Tongue (tissue), 2 donors: ENCODE data around the gene TRIL. TPM values are rescaled to one million over a fixed set of nuclear protein-coding genes. Genes with fewer than 3 reads are reported as not detected.

ENCODE experiments used
- DNase-seq: peaks from one replicate; pipeline ENCODE4 v3.0.0-alpha.2; 2015
- total RNA-seq: library from RNA; depleted of rRNA; stranded (reverse); fragments of >200 nt; gene quantifications from one replicate; pipeline ENCODE4 v1.2.3, GENCODE V29; 2014

TRIL gene, protein sequence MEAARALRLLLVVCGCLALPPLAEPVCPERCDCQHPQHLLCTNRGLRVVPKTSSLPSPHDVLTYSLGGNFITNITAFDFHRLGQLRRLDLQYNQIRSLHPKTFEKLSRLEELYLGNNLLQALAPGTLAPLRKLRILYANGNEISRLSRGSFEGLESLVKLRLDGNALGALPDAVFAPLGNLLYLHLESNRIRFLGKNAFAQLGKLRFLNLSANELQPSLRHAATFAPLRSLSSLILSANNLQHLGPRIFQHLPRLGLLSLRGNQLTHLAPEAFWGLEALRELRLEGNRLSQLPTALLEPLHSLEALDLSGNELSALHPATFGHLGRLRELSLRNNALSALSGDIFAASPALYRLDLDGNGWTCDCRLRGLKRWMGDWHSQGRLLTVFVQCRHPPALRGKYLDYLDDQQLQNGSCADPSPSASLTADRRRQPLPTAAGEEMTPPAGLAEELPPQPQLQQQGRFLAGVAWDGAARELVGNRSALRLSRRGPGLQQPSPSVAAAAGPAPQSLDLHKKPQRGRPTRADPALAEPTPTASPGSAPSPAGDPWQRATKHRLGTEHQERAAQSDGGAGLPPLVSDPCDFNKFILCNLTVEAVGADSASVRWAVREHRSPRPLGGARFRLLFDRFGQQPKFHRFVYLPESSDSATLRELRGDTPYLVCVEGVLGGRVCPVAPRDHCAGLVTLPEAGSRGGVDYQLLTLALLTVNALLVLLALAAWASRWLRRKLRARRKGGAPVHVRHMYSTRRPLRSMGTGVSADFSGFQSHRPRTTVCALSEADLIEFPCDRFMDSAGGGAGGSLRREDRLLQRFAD
- total RNA-seq, result 23.9 TPM

DNA sequence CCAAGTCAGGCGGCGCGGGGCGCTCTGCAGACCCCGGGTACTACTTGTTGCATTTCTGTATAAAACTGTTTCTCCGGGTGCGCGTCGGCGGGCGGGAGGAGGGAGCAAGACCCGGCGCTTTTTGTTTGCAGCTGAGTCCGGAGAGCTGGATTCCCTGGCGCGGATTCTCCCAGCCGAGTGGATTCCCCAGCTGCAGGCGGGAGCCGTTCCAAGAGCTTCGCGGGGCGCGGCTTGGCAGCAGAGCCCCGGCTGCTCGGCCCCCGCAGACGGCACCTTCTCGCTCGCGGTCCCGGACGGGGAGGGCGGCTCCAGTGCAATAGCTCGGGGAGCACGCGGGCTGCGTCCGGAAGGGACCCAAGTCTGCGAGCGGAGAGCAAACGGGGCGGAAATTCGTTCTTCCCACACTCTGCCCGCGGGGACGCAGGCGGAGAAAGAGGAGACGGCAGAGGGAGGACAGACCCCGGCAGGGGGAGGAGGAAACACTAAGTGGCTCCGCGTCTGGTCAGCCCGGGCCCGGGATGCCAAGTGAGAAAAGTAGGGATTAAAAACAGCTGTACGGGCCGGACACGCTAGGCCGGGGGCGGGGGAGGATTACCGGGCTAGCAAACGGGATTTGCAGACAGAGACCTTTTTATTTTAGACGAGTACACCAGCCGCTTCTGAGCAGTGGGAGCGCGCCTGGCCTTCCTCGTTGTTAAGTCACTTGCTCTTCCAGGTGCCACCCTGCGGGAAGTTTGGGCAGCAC is at the start of gene TRIL:
TSS of gene TRIL (minus strand) at position 96 of the 745 bp plus-strand sequence. CDS start 284 bp downstream, outside the sequence.
- DNase-seq, result peak; percentile 95

DNA sequence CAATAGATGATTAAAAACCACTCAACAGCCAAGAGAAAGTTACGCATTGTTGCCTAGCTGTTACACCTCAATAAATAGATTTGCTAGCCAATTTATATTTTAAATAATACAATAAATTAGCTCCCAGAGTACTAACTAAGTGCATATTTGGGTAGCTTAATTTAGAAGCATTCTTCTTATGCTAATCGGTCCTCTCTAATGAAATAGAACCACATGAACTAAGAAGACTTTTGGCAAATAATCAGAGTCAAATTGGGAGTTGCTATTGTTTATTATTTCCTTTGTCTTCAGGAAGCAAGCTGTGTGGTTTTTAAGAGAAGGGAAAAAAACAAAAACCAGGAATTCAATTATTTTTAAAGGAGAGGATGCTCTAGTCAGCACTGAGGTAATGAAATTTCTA is 49.0 kb upstream of the TRIL start:
- no peak for DNase-seq

DNA sequence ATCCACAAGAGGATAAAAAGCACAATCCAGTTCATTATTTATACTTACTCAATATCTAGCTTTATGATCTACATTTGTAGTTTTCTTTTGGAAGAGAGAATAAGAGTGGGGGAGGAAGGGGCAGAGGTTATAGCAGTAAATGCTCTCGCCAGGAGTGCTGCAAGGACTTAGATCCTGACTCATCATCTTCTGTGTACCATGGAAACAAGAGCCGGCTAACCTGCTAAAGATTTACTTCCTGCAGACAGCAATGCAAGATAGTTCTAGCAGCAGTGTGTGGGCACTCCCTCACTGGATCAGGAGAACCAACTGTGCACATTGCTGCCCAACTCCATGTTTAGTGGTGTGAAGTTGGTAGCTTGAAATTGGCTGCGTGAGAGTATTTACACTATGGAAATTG is 47.7 kb upstream of the TRIL start:
- no peak for DNase-seq

DNA sequence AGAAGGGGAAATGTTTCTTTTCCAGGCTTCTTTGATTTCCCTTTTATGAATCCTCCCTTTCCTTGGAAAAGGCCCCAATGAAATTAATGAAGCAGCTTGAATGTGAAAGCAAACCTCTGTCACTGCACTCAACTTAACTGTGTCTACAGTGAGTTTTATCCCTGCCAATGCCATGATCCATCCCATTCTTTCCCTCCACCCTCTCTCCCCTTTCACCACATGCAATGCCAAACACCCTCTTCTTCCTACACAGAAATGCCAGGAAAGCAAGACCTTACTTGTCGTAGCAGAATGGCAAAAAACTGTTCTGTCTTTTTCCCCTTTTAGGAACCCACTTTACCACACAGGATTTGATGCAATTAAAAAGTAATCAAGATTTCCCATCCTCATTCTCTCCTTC is 47.3 kb upstream of the TRIL start:
- DNase-seq, result no peak

DNA sequence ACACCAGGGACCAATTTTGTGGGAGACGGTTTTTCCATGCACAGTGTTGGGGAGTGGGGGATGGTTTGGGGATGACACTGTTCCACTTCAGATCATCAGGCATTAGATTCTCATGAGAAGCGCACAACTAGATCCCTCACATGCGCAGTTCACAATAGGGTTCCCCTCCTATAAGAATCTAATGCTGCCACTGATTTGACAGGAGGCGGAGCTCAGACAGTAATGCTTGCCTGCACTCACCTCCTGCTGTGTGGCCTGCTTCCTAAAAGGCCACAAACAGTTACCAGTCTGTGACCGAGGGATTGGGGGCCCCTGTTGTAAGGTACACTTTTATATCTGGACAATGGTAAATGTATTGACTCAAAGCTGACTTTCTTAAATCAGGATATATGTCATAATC is 45.6 kb upstream of the TRIL start:
- no peak for DNase-seq

- DNase-seq, result no peak
These were observed 42.6 kb upstream of the TRIL start for GRCh38 chr7:29000717-29001076.

DNA sequence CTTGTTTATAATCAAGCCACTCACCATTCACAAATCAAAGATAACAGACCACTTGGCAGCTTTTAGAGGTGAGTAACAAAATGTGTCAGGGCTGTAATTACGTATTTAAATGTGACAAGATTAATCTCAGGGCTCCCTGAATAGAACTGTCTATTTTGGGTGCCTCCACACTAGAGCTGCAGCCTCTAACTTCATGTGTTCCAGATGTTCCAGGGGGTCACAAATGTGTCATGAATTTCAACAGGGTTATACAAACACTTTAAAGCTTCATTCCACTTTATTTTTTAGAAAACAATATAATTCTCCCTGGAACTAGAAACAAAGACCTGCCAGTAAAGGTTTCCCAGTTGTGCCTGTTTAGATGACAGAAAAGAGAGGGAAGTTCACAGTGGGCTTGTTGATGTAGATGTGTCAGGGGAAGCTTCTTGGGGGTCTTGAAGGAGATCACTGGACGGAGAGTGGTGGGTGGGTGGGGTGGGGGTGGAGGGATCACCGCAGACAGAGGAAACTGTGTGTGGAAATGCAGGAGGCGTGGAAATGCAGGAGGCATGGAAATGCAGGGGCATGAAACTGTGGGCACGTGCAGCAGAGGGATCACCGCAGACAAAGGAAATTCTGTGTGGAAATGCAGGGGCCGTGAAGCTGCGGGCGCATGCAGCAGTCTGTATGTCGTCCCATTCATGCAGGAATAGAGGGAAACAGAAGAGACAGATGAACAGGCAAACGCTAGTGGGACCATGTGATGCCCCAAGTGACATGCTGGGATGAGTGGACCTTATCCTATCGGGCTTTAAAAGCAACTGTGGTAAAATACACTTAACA is 42.0 kb upstream of the TRIL start:
- DNase-seq, result no peak

DNA sequence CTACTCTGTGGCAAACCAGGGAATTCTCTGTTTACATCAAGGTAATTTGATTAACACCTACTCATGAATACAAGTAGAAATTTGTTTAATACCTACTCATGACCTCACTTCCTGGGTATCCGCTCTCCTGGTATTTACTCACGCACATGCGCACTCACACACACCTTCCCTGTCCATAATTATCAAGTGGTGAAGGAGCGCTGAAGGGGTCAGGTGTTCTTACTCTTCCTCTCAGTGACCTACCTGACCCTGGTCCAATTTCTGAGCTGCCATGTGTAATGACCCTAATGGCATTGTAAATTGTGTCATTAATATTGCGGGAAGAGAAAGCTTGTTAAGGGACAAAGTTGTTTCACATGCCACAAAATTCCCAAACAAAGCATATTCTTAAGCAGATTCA is 41.3 kb upstream of the TRIL start:
- no peak for DNase-seq

- no peak for DNase-seq
These were observed 40.0 kb upstream of the TRIL start for GRCh38 chr7:28998105-28998504.

DNA sequence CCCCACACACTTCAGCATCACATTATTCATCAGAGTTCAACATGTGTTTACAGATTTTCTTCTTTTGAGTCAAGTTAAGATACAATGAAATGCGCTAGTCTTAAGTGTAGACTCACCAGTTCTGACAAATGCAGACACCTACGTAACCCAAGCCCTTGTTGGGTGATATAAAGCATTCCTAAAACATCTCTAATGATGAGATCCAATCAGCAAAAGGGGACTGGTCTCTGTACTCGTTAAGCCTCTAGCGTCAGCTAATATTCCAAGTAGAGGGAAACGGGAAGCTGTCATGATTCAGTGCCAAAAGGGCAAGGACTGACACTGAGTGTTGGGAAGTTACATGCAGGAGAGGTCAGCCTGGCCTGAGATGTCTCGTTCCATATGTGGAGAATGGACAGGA is 38.7 kb upstream of the TRIL start:
- DNase-seq, result no peak

DNA sequence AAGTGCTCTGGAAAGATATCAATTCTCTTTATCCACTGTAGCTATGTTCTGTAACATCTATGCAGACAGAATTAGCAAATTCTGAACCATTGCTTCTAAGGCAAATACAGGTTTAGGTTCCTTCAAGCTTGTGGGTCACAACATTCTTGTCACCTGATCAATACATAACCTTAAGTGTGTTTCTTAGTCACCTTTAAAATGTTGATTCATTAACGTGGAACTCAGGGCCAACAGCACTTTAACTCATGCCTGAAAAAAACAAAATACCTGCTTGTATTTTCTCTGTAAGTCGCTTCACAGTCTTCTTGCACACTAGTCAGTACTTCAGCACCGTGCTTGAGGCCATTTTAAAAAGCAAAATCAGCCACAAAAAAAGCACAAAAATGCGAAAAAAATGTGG is 35.2 kb upstream of the TRIL start:
- no peak for DNase-seq

GRCh38 chr7:28992798-28993197 is 34.7 kb upstream of the TRIL start:
- DNase-seq, result no peak

DNA sequence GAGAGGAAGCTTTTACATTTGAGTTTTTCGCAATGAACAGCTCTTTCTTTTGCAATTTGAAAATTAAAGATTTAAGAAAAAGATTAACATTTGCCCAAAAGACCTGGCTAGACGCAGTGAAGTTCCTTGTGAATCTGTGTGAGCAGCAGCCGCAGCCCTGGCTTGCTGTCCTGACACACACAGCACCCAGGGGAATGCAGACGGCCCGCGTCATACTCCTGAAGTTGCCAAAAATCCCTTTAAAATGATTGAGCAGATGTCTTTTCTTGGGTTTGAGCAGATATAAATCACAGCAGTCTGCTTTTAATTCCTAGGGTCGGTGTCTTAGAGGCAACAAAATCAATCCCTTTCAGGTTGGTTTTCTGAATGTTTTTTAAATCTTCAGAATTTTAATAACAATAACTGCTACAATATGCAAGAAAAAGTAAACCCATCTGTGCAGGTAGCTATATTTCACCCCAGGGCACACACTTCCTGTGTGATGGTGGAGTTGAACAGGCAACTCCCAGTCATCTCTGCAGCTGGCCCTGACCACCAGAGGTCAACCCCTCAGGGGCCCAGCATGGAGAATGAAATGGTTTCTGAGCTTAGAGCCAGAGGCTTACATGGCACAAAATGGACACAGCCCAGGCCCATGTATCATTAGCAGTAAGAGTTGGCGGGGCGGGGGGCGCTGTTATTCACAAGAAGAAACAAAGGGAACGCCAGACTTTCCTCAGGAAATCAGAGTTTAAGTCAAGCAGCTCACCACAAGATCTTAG is 32.2 kb upstream of the TRIL start:
- DNase-seq, result peak; percentile 83

DNA sequence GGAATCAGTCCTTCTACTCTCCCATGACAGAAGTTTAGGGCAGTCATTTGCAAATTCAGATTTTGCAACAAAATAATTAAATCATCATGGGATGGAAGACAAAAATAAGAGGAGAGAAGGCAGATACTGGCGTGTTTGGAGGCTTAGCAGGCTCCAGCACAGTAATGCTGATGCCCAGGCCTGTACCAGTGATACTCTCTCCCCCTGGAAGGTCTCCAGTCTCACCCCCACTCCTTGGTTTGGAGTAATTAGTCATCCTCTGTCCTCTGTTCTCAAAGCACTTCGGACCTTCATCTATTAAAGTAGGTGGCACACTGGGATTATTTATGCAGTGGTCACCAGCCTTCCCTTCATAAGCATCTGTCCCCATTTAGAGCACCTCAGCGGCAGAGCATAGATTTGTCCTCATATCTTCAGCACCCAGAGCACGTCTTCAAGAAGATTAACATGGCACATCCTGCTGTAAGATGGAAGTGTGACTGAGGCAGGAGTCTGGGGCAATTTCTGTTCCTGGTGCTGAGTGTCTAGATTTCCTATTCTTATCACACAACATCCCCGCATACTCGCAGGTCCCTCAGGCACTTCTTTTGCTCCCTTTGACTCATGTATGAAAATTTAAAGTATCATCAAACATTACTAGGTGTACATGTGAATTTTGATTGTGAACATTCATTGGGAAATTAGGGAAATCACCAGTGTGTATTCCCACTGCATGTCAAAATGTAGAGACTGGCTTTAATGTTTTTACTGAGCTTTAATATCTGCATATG is 31.3 kb upstream of the TRIL start:
- DNase-seq, result no peak

DNA sequence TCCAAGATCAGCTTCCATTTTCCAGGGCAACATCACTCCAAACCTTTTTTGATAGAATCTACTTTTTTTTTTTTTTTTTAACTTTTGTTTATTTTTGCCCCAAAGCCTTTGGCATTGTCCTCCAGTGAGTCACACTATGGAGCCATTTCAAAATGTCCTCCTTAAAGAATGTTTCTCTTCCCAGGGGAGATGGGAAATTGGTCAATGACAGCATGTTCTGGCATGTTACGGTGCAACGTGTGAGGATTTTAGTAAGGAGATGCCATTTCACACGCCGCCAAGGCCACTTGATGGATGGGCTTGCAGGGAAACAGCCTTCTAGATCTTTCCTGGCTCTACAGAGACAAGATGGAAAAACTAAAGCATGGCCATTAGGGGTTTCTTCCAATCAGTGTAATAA is 30.7 kb upstream of the TRIL start:
- DNase-seq, result no peak

- DNase-seq, result no peak
These were observed 30.0 kb upstream of the TRIL start for GRCh38 chr7:28988091-28988490.

DNA sequence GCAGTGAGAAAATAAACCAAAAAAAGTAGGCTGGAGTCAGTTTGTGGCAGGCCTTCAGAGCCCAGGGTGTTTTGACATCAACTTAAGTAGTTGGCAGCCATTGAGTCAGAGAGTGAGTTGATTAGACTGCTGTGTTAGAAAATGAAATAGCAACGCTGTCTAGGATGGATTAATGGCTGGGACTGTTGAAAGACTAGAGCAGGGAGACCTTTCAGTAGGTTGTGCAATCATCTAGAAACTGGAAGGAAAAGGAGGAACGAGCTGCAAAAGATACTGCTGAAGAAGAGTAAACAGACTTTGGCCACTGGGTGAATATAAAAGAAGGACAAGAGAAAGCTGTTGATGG is 28.6 kb upstream of the TRIL start:
- DNase-seq, result no peak

DNA sequence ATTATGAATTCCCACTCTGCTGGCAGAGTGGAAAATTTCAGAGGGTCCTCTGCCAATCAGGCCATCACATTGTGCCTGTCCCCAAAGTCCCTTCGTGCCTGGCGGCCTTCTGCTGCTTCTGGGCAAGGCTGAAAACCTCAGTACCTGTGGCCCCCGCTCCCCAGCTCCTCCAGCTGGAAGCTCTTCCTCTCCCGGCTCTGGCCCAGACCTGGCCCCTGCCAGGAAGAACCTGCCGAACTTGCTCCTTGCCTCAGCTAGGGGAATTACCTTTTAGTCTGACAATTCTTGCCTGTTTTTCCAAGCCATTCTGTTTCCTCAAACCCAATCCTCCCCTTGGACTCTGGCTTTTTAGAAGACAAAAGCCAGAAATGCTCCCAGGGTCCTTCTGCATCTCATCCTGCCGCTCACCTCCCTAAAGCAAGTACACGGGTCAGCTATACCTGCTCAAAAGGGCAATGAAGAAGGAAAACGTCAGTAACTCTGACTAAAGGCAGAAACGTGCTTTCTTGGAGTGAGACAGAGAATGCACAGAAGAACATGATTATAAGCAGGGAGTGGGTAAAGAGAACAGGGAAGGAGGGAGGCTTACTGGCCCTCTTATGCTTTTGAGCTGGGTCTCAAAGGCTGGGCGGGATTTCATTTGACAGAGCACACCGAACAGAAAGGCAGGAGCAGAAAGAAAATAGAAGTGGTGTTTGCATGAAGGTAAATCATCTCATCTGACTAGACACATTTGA is 28.1 kb upstream of the TRIL start:
- peak; percentile 74 for DNase-seq

- peak; percentile 87 for DNase-seq
These were observed 26.5 kb upstream of the TRIL start for GRCh38 chr7:28984631-28985030.

DNA sequence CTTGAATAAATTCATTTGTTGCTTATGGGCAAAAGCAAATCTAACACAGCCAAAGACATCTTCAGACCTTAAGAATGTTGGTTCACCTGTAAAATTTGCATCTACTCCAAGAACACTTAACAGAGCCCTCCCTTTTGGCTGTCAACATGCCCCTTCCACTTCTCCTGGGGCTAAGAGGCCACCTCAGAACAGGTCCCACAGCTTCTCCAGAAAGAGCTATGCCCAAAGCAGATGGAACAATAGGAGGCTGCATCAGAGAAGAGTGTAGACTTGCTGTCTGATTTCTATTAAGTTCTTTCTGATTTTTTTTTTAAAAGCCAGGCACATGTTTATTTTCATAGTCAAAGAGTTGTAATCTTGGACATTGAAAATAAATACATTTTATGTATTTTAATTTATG is 26.1 kb upstream of the TRIL start:
- no peak for DNase-seq
